HepG2 (cell line): ENCODE data around the gene MAN2A1.

Source experiments
- CREB1 ChIP-seq, 2 experiments: fragments of 450-650 bp in 1 of 2; IDR thresholded peaks; 2 replicates each; pipeline ENCODE4 v1.6.1; 2016 to 2017; ENCODE audit warnings: control low read depth in 1 of 2, mild to moderate bottlenecking in 1 of 2, missing compliant biosample characterization in 1 of 2, missing genetic modification characterization in 1 of 2
- TCF12 ChIP-seq, 2 experiments: fragments of 450-650 bp in 1 of 2; sonication (generic) in 1 of 2; formaldehyde crosslinking in 1 of 2; IDR thresholded peaks; 2 replicates each; pipeline versions ENCODE4 v1.6.1 to v1.8.0; 2017 to 2022; ENCODE audit warnings: antibody characterized with exemption in 1 of 2, mild to moderate bottlenecking in 1 of 2, missing genetic modification reagents in 1 of 2, moderate library complexity in 1 of 2
- ZNF10 ChIP-seq: sonication (generic); formaldehyde crosslinking; IDR thresholded peaks from 2 replicates; pipeline ENCODE4 v1.4.0; 2020; ENCODE audit warnings: mild to moderate bottlenecking, low read depth, missing genetic modification reagents, borderline replicate concordance

GRCh38 chr5:109823597-109823996 lies 133.9 kb downstream of the MAN2A1 start:
- TF ChIP-seq ZNF10 (no peak), TCF12 (IDR thresholded peaks at IDR 0.05) (no peak), TCF12 (CRISPR knock-in tag; IDR thresholded peaks at IDR 0.05) (no peak), CREB1 (IDR thresholded peaks at IDR 0.05) (no peak), CREB1 (CRISPR knock-in tag; IDR thresholded peaks at IDR 0.05) (no peak)
